Lower leg skin (tissue), 4 donors: ENCODE measurements around the gene PPTC7. TPM values are rescaled to one million over a fixed set of nuclear protein-coding genes. Genes with fewer than 3 reads are reported as not detected.
"Not testable (repeated sequence)": the region's sequence is repeated elsewhere in the genome, so short reads cannot be mapped to it uniquely, and the experiment has no call there.

Experiments used
- DNase-seq, 2 donors: peaks; one replicate each; pipeline ENCODE4 v3.0.0-alpha.2; 2019; ENCODE audit warnings: low spot score in 2 of 2
- H3K4me3 ChIP-seq: fragments of 200-600 bp; sonication (generic); 2 replicates; pipeline ENCODE4 v1.5.1; 2017; ENCODE audit warnings: mild to moderate bottlenecking, low read depth; ENCODE audit not compliant: poor library complexity, severe bottlenecking
- POLR2A ChIP-seq, 2 donors: fragments of 450-650 bp; IDR thresholded peaks; one replicate each; pipeline ENCODE4 v1.6.1; 2016 to 2017; ENCODE audit warnings: antibody characterized with exemption in 2 of 2, mild to moderate bottlenecking in 1 of 2, moderate library complexity in 1 of 2
- WGBS, 2 donors: methylation state at CpG; one replicate each; pipeline ENCODE4 v1.1.5; 2018; 5-methylcytosine and 5-hydroxymethylcytosine counted together
- intact Hi-C: fragments of 100-400 bp; cut with DNase I; formaldehyde crosslinking; loops from one replicate; pipeline ENCODE4 v1.15.0; 2023; ENCODE audit warnings: low total_unique reads
- total RNA-seq, 4 donors: library from RNA; depleted of rRNA; stranded (reverse); fragments of >200 nt; gene quantifications; one replicate each; pipeline ENCODE4 v1.1.0, GENCODE V29; 2016
- TF ChIP-seq, protein P1 (sequence below), 3 donors: fragments of 450-650 bp; IDR thresholded peaks; one replicate each; pipeline ENCODE4 v1.5.1; 2016; ENCODE audit warnings: antibody characterized with exemption in 3 of 3, mild to moderate bottlenecking in 3 of 3, moderate library complexity in 2 of 3

The PPTC7 gene
- total RNA-seq, 4 donors from 2014 or later: 19.6 to 29.8 (median 26.0) TPM

DNA sequence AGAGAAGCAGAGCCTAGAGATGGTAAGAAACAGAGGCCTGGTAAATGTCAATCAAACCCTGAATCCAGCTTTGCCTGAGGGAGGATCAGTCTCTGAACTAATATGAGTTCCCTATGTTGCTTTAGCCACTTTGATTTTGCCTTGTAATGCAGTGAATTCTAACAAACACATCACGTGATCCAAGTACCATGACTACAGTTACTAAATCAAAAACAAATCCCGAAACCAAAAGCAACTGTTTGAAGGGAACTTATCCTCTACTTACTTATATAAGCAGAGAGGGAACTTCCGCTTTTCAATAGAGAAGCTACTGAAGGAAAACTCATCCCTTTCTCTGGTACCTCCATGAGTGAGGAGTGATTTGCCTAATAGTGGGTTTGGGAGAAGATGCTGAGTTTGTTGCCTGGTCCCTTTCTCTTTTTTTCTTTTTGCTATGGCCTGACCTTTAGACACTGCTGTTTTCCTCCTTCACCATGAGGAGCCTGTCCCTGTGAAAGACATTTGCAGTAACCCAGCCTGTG, 7.7 kb upstream of the PPTC7 start:
- no peak overlapping the region for H3K4me3 ChIP-seq
- TF ChIP-seq, protein P1, sequence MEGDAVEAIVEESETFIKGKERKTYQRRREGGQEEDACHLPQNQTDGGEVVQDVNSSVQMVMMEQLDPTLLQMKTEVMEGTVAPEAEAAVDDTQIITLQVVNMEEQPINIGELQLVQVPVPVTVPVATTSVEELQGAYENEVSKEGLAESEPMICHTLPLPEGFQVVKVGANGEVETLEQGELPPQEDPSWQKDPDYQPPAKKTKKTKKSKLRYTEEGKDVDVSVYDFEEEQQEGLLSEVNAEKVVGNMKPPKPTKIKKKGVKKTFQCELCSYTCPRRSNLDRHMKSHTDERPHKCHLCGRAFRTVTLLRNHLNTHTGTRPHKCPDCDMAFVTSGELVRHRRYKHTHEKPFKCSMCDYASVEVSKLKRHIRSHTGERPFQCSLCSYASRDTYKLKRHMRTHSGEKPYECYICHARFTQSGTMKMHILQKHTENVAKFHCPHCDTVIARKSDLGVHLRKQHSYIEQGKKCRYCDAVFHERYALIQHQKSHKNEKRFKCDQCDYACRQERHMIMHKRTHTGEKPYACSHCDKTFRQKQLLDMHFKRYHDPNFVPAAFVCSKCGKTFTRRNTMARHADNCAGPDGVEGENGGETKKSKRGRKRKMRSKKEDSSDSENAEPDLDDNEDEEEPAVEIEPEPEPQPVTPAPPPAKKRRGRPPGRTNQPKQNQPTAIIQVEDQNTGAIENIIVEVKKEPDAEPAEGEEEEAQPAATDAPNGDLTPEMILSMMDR (IDR thresholded peaks at IDR 0.05): no peak
- no peak for TF ChIP-seq POLR2A (IDR thresholded peaks at IDR 0.05)
- 23 to 26% methylated on average over 3 of the region's 3 CpGs for WGBS, 2 donors
- intact Hi-C loops: no loop called here
- DNase-seq: no peak

DNA sequence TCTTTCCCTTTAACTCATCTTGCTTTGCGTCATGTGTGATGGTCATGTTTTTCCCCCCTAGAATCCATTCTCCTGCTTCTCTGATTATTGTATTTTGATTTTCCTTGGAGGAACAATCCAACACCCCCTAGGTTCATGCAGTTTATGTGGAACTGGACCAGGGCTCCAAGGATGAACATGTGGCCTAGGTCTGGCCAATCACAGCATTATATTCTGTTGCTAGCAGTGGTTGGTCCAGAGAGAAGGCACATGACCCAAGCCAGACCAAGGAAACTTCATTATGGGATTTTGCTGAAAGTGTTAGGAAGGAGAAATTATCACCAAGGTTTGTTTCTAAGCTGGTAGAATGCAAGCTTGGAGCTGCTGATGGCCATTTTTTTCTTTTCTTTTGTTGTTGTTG, 6.9 kb upstream of the PPTC7 start:
- TF ChIP-seq POLR2A (IDR thresholded peaks at IDR 0.05): no peak
- TF ChIP-seq, protein P1 (IDR thresholded peaks at IDR 0.05): no peak
- intact Hi-C loops: no loop called here
- DNase-seq: no peak
- no peak overlapping the region for H3K4me3 ChIP-seq
- WGBS, 2 donors: 96% methylated on average over 1 of the region's 1 CpG

DNA sequence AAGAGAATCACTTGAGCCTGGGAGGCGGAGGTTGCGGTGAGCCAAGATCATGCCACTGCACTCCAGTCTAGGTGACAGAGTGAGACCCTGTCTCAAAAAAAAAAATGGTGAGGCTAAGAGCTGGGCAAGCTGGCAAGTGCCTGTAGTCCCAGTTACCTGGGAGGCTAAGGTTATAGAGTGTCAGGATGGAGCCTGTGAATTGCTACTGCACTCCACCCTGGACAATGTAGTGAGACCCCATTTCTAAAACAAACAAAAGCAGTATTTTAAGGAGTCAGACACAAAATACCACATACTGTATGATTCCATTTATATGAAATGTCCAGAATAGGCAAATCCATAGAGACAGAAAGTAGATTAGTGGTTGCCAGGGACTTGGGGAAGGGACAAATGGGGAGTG, 4.0 kb upstream of the PPTC7 start:
- DNase-seq, H3K4me3 ChIP-seq, intact Hi-C loops: not testable (repeated sequence)
- WGBS, 2 donors: 100% methylated on average over 2 of the region's 2 CpGs

DNA sequence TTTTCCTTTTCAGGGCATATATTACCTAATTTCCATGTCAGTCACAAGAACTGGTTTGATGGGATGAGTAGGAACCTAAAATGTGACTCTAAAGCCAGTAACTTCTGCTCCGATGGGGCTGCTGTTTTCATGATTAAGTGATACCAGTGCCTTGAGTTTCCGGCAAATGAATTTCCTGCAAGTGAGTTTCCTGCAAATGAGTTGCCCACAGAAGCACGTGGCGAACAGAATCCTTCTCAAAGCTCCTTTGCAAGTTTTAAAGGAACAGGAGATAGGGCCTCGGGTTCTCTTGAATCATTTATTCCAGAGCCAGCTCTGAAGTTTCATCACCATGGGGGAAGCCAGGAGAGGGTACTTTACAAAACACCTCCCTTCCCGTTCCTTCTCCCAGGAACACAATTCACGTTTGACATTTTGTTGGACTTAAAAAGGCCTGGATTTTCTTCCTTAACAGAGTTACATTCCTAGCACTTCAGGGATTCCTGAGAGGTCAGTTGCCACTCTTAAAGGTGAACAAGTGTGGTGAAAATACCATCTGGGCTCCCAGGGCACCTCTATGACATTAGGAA, 2.2 kb upstream of the PPTC7 start:
- H3K4me3 ChIP-seq: no peak overlapping the region
- 15 to 19% methylated on average over 7 of the region's 7 CpGs for WGBS, 2 donors
- intact Hi-C loops: no loop called here
- TF ChIP-seq, protein P1 (IDR thresholded peaks at IDR 0.05): no peak
- TF ChIP-seq POLR2A (IDR thresholded peaks at IDR 0.05): no peak
- DNase-seq: peak in 1 of 2 donors; percentile 57

DNA sequence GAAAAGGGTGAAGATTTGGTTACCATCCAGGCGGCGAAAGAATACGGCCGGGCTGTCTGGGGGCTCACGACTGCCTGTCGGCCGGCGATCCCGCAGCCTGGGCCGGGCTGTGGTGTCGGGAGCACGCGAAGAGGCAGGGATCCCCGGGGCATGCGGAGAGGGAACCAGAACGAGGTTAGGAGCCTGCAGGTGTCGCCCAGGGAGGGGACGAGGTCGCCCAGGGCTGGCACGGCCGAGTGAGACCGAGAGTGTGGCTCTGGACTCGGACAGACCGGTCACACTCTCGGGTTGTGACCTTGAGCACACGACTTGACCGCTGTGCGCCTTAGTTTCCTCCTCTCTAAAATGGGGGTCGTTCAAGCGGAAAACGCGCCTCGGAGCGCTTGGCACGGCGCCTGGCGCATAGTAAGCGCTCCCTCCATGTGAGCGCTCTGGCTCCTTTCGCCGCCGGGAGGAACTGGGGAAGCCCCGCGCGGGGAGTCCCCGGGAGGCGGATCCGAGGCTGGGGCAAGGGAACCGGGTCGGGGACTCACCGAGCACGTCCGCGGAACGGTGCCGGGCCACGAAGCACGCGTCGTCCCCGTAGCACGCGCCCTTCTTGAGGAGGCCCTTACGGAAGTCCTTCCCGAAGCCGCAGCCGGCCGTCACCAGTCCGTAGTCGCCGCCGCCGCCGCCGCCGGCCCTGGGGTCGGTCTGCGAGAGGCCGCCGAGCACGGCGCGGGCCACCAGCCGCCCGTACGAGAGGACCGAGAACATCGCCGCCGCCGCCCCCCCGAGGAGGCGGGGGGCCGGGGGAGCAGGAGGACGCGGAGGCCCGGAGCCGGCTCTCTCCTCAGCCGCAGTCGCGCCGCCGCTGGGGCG, 612 bp downstream of the PPTC7 start:
- 0 to 1% methylated on average over 24 to 52 of the region's 104 CpGs for WGBS, 2 donors
- peak; percentile 59 to 95 for DNase-seq
- H3K4me3 ChIP-seq: peak overlapping the region; percentile 95
- TF ChIP-seq POLR2A (IDR thresholded peaks at IDR 0.05): no peak
- TF ChIP-seq, protein P1 (IDR thresholded peaks at IDR 0.05): no peak
- intact Hi-C loops: no loop called here

DNA sequence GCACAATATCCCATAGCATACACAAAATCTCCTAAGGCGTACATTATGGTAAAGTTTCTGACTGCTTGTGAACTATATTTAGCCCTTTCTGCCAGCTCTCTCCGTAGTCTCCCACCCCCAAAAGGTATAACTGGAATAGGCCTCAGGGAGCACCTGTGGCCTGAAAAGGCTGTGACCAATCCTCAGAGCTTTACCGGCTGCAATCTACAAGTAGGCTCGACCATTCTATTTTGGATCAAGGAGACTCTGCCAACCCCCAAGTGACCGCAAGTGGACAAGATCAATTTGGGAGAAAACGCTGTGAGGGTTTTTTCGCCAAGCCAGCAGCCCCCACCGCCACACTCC, 1.2 kb downstream of the PPTC7 start:
- intact Hi-C loops: no loop called here
- H3K4me3 ChIP-seq: peak overlapping the region; percentile 95
- WGBS, 2 donors: 1 to 3% methylated on average over 8 of the region's 8 CpGs
- no peak for DNase-seq
- no peak for TF ChIP-seq POLR2A (IDR thresholded peaks at IDR 0.05)
- TF ChIP-seq, protein P1 (IDR thresholded peaks at IDR 0.05): no peak
